ENCODE data around the gene ADAT2.
"Not testable (repeated sequence)": the region's sequence is repeated elsewhere in the genome, so short reads cannot be mapped to it uniquely, and the experiment has no call there.

Gene ADAT2

GRCh38 chr6:143450453-143451371 lies at the start of gene ADAT2, which contains the start of gene PEX3:
Gene ADAT2 (minus strand): TSS chr6:143450695. CDS start chr6:143450658, 37 bp downstream.
Gene PEX3 (plus strand): TSS chr6:143450805. CDS start chr6:143451043, 238 bp downstream.
- peak; percentile 97 for DNase-seq (ENCODE audit: low read depth)

GRCh38 chr6:143498428-143498827 lies 47.9 kb upstream of the ADAT2 start:
- no peak for DNase-seq (ENCODE audit: low read depth)

DNA sequence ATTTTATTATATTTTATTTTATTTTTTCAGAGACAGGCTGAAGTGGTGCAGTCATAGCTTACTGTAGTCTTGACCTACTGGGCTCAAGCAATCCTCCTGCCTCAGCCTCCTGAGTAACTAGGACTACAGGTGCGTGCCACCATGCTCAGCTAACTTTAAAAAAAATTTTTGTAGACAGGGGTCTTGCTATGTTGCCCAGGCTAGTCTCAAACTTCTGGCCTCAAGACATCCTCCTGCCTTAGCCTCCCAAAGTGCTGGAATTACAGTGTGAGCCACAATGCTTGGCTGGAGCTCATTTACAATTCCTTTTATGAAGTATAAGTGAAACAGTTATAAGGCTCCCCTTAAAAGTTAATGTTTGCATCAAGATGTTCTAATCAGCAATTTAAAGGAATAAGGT lies 46.5 kb upstream of the ADAT2 start:
- no peak for DNase-seq (ENCODE audit: low read depth)

GRCh38 chr6:143490775-143491174 lies 40.3 kb upstream of the ADAT2 start:
- no peak for DNase-seq (ENCODE audit: low read depth)

DNA sequence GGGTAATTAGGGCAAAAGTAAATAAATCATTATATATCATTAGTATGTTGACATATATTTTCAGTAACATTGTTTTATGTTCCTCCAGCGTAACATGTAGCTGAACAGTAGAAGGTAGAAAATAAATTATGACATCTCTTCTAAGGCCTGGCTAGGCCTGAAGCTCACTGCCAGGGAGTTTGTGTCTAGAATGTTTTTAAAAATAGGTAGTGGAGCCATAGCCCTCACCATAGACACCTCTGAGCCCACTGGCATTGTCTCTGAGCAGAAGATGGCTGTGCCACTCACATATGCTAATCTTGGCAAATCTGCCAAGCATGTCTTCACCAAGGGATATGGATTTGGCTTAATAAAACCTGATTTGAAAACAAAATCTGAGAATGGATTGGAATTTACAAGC lies 39.7 kb upstream of the ADAT2 start:
- no peak for DNase-seq (ENCODE audit: low read depth)

DNA sequence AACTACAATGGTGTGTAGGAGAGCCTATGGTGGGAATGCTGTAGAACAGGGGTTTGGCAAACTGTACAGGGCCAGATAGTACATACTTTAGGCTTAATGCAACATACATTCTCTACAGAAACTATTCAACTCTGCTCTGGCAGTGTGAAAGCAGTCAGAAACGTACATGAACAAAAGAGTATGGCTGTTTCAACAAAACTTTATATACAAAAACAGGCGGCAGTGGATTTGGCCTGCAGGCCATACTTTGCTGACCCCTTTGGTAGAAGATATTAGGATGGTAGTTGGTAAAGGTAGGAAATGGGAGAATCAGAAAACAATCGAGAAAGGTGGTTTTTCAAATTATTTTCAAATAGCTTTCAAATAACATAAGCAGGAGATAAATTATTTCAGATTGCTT lies 36.3 kb upstream of the ADAT2 start:
- DNase-seq (ENCODE audit: low read depth): no peak

- no peak for DNase-seq (ENCODE audit: low read depth)
Measured at GRCh38 chr6:143485967-143486366, 35.5 kb upstream of the ADAT2 start.

DNA sequence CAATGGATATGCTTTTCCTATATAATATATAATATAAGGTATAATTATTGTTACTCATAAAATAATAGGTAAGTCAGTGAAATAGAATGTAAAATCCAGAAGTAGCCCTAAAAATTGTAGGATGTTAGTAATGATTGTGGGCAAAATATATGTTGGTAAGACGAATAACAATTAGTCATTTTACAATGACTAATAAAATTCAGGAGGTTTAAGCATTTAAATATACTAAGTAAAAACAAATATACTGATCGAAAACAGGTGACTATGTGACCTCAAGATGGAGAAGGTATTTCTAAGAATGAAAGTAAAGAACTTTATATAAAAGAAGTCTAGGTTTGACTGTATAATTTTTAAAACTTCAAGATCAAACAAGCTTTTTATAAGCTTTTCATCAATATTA lies 32.1 kb upstream of the ADAT2 start:
- DNase-seq (ENCODE audit: low read depth): peak; percentile 54

- DNase-seq (ENCODE audit: low read depth): no peak
Measured at GRCh38 chr6:143478479-143479062, 28.1 kb upstream of the ADAT2 start.

DNA sequence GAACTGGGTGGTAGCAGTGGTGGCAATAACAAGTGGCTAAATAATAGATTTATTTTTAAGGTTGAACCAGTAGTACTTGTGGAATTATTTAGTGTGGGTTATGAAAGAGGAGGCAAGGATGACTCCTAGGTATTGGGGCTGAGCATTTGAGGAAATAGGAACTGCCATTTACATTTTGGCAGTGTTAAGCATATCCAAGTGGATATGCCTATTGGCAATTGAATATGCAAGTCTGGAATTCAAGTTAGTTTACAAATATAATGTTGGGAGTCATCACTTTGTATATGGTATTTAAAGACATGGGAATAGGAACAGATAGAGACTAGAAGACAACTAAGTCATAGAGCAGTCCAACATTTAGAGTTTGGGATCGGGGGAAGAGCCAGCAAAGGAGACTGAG lies 26.1 kb upstream of the ADAT2 start:
- no peak for DNase-seq (ENCODE audit: low read depth)

DNA sequence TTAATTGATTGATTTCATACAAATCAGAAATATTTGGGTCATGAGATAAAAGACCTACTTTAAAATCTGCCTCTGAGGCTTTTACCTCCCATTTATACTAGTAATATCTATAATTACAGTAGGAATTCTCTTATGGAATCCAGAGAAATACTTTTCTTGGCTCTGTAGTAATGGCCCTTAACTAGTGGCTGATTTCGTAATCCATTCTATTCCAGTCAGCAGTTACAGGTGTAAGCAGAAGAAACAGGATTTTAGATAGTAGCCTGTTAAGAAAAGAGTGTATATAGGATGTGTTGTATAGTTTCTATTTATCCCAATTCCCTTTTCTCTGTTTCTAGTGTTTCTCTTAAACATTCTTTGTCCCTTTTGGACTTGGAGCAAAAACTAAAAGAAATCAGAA lies 21.3 kb upstream of the ADAT2 start:
- no peak for DNase-seq (ENCODE audit: low read depth)

DNA sequence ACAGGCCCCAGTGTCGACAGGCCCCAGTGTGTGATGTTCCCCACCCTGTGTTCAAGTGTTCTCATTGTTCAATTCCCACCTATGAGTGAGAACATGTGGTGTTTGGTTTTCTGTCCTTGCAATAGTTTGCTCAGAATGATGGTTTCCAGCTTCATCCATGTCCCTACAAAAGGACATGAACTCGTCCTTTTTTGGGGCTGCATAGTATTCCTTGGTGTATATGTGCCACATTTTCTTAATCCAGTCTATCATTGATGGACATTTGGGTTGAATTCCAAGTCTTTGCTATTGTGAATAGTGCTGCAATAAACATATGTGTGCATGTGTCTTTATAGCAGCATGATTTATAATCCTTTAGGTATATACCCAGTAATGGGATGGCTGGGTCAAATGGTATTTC lies 18.3 kb upstream of the ADAT2 start:
- not testable (repeated sequence) for DNase-seq (ENCODE audit: low read depth)

- DNase-seq (ENCODE audit: low read depth): no peak
Measured at GRCh38 chr6:143468026-143468425, 17.5 kb upstream of the ADAT2 start.

GRCh38 chr6:143465546-143465945 lies 15.1 kb upstream of the ADAT2 start:
- no peak for DNase-seq (ENCODE audit: low read depth)

- peak; percentile 67 for DNase-seq (ENCODE audit: low read depth)
Measured at GRCh38 chr6:143457563-143458359, 7.3 kb upstream of the ADAT2 start.

- DNase-seq (ENCODE audit: low read depth): peak; percentile 39
Measured at GRCh38 chr6:143451531-143451930, 1.0 kb upstream of the ADAT2 start.

GRCh38 chr6:143449714-143450452 lies 612 bp downstream of the ADAT2 start:
- peak; percentile 50 for DNase-seq (ENCODE audit: low read depth)

GRCh38 chr6:143449082-143449713 lies 1.3 kb downstream of the ADAT2 start:
- no peak for DNase-seq (ENCODE audit: low read depth)

GRCh38 chr6:143447865-143448264 lies 2.6 kb downstream of the ADAT2 start:
- DNase-seq (ENCODE audit: low read depth): not testable (repeated sequence)

GRCh38 chr6:143443096-143443495 lies 7.4 kb downstream of the ADAT2 start:
- DNase-seq (ENCODE audit: low read depth): no peak
